ENCODE measurements around the gene FOXP3.

- TF ChIP-seq CTCF (IDR thresholded peaks at IDR 0.05; ENCODE audit: extremely low read depth in 1 of 2, insufficient read depth in 1 of 2, low read depth in 1 of 2, low read length in 2 of 2): no peak
- no peak for TF ChIP-seq POLR2AphosphoS5 (IDR thresholded peaks at IDR 0.05; ENCODE audit: insufficient read depth, low read depth, low read length)
- TF ChIP-seq POLR2A (IDR thresholded peaks at IDR 0.05; ENCODE audit: low read depth, low read length): no peak
- TF ChIP-seq MYC (IDR thresholded peaks at IDR 0.05; ENCODE audit: low read depth, low read length): no peak
- no peak for TF ChIP-seq MAX (IDR thresholded peaks at IDR 0.05; ENCODE audit: insufficient read depth, insufficient read length)
- no peak for TF ChIP-seq EZH2 (IDR thresholded peaks at IDR 0.05; ENCODE audit: borderline replicate concordance, low read depth, low read length, severe bottlenecking)
- TF ChIP-seq JUN (IDR thresholded peaks at IDR 0.05; ENCODE audit: borderline replicate concordance, insufficient read depth, insufficient read length, low read depth): no peak
- TF ChIP-seq GATA2 (IDR thresholded peaks at IDR 0.05; ENCODE audit: insufficient read depth, insufficient read length, low read depth, low read length): no peak
- TF ChIP-seq FOS (IDR thresholded peaks at IDR 0.05; ENCODE audit: borderline replicate concordance, insufficient read depth, low read length): no peak
Observed at GRCh38 chrX:49237060-49237459, 27.4 kb downstream of the FOXP3 start.

Data from endothelial cell of umbilical vein (primary cell).